Stimulated activated CD8-positive, alpha-beta memory T cell treated with anti-CD3 and anti-CD28 coated beads, Interleukin-2, amount 100 ng/mL, for 48 hours (primary cell): ENCODE measurements around the gene TNRC18.
"Not testable (repeated sequence)": the region's sequence is repeated elsewhere in the genome, so short reads cannot be mapped to it uniquely, and the experiment has no call there.

Experiments
- DNase-seq, 2 donors: peaks; one replicate each; pipeline ENCODE4 v3.0.0-alpha.2; 2020; ENCODE audit warnings: low read depth in 2 of 2

The TNRC18 gene

DNA sequence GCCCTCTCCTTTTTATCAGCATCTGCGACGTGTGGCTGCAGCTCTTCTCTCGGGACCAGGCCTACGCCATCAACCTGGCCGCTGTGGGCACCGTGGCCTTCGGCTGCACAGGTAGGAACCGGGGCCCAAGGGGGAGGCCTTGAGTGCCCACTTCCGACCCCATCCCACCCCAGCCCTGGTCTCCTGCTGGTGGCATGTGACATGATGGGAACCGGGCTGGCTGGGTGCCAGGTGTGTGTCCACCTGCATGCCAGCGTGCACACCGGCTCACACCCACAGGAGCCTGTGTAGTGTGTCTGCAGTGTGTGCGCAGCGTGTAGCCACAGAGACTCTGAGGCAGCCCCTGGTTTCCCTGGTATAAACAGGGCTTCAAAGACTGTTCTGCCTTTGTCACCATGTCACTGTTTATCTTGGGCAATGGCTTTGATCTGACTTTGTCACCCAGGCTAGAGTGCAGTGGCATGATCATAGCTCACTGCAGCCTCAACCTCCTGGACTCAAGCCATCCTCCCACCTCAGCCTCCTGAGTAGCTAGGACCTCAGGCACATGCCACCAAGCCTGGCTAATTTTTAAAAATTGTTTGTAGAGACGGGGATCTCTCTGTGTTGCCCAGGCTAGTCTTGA, 131.8 kb downstream of the TNRC18 start:
- DNase-seq, result not testable (repeated sequence)

DNA sequence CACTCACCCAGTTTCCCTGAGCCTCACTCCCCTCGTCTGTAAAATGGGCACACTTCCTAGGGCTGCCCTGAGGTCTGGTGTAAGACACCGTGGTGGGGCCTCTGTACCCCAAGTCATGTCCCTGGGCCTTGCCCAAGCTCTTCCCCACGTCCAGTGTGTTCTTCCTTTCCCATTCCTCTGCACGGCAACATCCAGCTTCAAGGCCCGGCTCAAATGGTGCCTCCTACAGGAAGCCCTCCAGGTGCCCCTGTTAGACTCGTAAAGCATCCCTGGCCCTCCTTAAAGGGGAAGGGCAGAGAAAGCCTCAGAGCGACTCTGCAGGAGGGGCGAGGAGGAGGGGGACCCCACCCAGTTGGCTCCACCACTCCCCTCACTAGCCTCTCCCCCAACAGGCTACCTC, 132.3 kb downstream of the TNRC18 start:
- no peak for DNase-seq

- DNase-seq, result no peak
Observed at GRCh38 chr7:5289355-5289754, 134.3 kb downstream of the TNRC18 start.

- DNase-seq, result not testable (repeated sequence)
Observed at GRCh38 chr7:5288560-5288959, 135.1 kb downstream of the TNRC18 start.

- no peak for DNase-seq
Observed at GRCh38 chr7:5287802-5288201, 135.8 kb downstream of the TNRC18 start.

- DNase-seq, result not testable (repeated sequence)
Observed at GRCh38 chr7:5287373-5287772, 136.3 kb downstream of the TNRC18 start.

GRCh38 chr7:5286933-5287332, 136.7 kb downstream of the TNRC18 start:
- no peak for DNase-seq

- DNase-seq, result peak in 1 of 2 donors; percentile 18
Observed at GRCh38 chr7:5284304-5285281, 139.0 kb downstream of the TNRC18 start.

GRCh38 chr7:5283421-5284303, 140.0 kb downstream of the TNRC18 start:
- no peak for DNase-seq

DNA sequence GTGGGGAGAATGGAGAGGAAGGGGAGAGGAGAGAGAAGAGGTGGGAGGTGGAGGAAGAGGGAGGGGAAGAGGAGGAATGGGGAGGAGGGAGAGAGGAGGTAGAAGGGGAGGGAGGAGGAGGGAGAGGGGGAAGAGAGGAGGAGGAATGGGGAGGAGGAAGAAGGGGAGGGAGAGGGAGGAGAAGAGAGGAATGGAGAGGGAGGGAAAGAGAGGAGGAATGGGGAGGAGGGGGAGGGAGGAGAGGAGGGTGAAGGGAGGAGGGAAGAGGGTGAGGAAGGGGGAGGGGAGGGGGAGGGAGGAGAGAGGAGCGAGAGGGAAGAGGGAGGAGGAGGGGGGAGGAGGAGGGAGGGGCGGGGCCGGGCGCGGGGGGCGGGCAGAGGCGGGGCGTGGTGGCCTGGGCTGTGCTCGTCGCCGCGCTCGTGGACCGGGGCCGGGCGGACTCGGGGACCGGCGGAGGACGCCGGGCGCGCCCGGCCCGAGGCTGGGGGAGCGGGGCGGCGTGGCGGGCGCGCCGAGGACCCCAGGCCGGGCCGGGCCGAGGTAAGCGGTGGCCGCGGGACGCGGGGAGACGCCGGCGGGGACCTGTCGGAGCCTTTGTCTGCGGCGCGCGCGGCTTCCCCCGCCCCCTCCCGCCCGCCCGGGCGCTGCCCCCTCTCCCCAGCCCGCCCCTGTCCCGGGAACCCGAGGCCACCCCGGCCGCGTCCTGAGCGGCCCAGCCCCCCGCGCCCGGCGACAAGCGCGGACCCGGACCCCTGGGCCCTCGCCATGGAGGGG, 140.9 kb downstream of the TNRC18 start, which contains the start of gene SLC29A4:
TSS of gene SLC29A4 (plus strand) at position 401 of the 774 bp plus-strand sequence. CDS start 4,874 bp downstream, outside the sequence.
- DNase-seq, result peak; percentile 5 to 27

DNA sequence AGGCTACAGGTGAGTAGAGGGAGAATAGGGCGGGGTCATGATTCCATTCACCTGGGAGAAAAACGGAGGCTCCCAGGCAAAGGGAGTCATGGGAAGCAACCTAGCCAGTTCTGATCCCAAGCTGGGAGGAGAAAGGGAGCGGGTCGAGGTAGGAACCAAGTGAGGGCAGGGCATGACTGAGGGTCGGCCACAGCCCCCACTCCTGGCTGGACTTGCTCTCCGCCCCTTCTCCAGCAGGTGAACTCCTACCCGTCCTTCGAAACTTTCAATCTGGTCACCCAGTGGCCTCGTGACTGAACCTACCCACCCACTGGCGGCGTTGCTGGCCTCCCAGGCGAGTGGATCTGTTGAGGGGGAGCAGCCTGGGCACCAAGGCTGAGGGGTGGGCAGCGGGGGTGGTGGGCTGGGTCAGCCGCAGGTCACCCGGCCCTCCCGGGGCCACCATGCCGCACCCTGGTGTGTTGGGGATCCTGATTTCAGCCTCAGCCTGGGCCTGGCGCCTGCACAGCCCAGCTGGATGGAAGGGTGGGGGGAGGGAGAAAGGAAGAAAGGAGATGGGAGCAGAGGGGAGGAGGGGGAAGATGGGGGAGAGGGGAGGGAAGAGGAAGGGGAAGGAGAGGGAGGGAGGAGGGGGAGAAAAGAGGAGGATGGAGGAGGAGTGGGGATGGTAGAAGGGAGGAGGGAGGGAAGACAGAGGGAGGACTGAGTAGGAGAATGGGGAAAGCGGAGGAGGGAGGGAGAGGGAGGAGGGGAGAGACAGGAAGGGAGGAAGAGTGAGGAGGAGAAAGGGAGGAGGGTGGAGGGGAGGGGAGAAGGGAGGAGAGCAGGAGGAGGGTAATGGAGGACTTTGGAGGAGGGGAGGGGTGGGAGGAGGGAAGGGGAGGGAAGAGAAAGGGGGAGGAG, 141.8 kb downstream of the TNRC18 start:
- DNase-seq, result not testable (repeated sequence)

DNA sequence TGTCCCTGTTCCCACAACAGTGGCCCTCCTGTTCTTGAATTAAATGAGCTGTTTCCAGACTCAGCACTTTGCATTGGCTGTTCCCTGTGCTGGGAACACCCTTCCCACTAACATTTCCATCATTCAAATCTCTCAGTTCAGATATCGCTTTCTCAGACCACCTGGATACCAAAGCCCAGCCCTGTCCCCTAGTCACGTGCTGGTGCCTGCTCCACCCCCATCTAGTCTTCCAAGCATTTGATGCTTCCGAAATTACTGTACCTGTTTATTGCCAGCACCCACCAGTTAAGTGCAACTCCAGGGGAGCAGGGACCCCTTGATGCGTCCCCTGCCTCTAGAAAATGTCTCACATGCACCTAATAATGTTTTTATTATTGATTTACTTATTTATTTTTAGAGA, 143.9 kb downstream of the TNRC18 start:
- DNase-seq, result no peak

DNA sequence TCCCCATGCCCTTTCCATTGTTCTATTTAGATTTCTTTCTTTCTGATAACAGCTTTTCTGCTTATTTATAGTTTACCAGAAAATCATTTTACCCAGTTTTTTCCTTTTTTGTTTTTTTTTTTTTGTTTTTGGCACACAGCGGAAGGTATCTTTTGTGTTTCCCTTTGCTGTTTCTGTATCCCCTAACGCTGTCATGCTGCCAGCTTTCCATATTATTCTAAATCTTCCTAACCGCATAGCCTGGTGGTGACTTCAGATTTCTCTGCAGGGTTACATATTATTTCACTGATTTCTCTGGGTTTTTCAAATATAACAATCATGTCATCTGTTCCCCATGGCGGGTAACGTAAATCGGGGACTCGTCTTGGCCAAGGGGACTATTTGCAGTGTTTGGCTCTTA, 144.9 kb downstream of the TNRC18 start:
- no peak for DNase-seq

- DNase-seq, result no peak
Observed at GRCh38 chr7:5276611-5277010, 147.0 kb downstream of the TNRC18 start.

- not testable (repeated sequence) for DNase-seq
Observed at GRCh38 chr7:5276123-5276522, 147.5 kb downstream of the TNRC18 start.

DNA sequence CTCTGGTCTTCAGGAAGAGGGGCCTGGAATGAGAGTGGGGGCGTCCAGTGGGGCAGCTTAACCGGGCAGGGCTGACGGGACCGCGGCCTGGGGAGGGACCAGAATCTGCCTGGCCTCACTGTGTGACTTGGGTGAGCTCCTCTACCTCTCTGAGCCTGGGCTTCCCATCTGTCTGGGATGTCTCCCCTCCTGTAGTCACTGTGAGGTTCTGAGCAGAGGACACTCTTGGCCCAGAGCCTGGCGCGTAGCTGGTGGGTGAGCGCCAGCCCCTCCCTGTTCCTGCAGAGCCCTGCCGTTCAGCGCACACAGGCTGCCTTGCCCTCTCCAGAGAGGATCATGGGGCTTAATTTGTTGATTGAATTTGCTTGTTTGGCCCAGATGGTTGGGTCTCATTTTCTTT, 148.1 kb downstream of the TNRC18 start:
- not testable (repeated sequence) for DNase-seq

DNA sequence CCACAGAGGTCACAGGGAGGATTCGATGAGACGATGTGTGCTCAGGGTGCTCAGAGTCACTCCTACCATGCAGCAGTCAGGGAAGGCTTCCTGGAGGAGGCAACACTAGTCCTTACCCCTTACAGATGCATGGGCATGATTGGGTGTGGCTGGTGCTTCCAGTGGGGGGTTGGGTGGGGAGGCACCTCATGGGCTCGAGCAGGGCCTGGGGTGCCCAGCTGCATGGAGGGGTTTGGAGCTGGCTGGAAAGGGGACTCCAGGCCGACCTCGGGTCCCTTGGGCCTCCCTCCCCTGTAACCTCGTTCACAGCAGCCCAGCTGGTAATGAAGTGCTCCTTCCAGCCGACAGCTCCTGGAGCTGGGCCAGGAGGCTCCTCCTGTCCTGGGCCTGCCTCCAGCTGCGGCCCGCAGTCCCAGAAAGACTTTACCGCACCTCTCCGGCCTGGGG, 148.6 kb downstream of the TNRC18 start:
- not testable (repeated sequence) for DNase-seq

GRCh38 chr7:5274441-5274840, 149.2 kb downstream of the TNRC18 start:
- DNase-seq, result no peak

GRCh38 chr7:5273831-5274405, 149.7 kb downstream of the TNRC18 start:
- not testable (repeated sequence) for DNase-seq
